AG04449 (cell line): ENCODE measurements around the gene HK1.
"Not testable (repeated sequence)": the region's sequence is repeated elsewhere in the genome, so short reads cannot be mapped to it uniquely, and the experiment has no call there.

ENCODE experiments used
- CTCF ChIA-PET: fragments of 350-600 bp; formaldehyde crosslinking; extraction: SDS; loops from one replicate; lab custom pipeline; 2021; ENCODE audit warnings: antibody characterized with exemption; lab: Yijun Ruan, JAX
- POLR2A ChIA-PET: fragments of 400-600, 350-600 bp; formaldehyde crosslinking; extraction: SDS; loops from one replicate; lab custom pipeline; 2020; ENCODE audit warnings: antibody characterized with exemption, inconsistent platforms; lab: Yijun Ruan, JAX
- DNase-seq: peaks from one replicate; pipeline ENCODE4 v3.0.0-alpha.2; 2010; ENCODE audit warnings: low read depth, low spot score
- H3K4me3 ChIP-seq: 2 replicates; pipeline ENCODE4 v1.5.1; 2011; ENCODE audit warnings: low read depth, mild to moderate bottlenecking, control low read depth, low read length
- CTCF ChIP-seq: IDR thresholded peaks from one replicate; pipeline ENCODE4 v1.5.1; 2011; ENCODE audit warnings: mild to moderate bottlenecking, moderate library complexity, low read length, control low read depth, inconsistent platforms; ENCODE audit not compliant: insufficient read depth; ENCODE audit errors: missing control alignments

The HK1 gene

GRCh38 chr10:69329721-69330178 is 51.5 kb downstream of the HK1 start:
- POLR2A ChIA-PET, result no interaction called here
- no peak overlapping the region for H3K4me3 ChIP-seq
- no peak for TF ChIP-seq CTCF
- CTCF ChIA-PET, result no interaction called here
- DNase-seq, result no peak

GRCh38 chr10:69331161-69331560 is 52.9 kb downstream of the HK1 start:
- no peak for DNase-seq
- no peak for TF ChIP-seq CTCF
- ChIA-PET POLR2A (no interaction called here), CTCF (interaction anchor here (1.4 kb wide), 1 partner anchor 60 kb away, joined by 4 read pairs; no protein-coding TSS in a partner anchor)
- no peak overlapping the region for H3K4me3 ChIP-seq

- TF ChIP-seq CTCF, result no peak
- DNase-seq, result no peak
- H3K4me3 ChIP-seq, result no peak overlapping the region
- ChIA-PET POLR2A (no interaction called here), CTCF (interaction anchor here (1.4 to 1.7 kb wide), 4 partner anchors 9 to 58 kb away, joined by 4 to 11 read pairs (median 4); no protein-coding TSS in a partner anchor)
These were observed 54.1 kb downstream of the HK1 start for GRCh38 chr10:69332278-69333010.

GRCh38 chr10:69333205-69333604 is 54.9 kb downstream of the HK1 start:
- peak; percentile 40 for TF ChIP-seq CTCF
- ChIA-PET CTCF (interaction anchor here (0.8 to 1.7 kb wide), 6 partner anchors 10 to 59 kb away, joined by 3 to 11 read pairs (median 4); no protein-coding TSS in a partner anchor), POLR2A (no interaction called here)
- DNase-seq, result no peak
- H3K4me3 ChIP-seq, result no peak overlapping the region

- H3K4me3 ChIP-seq, POLR2A ChIA-PET, DNase-seq: not testable (repeated sequence)
- CTCF ChIA-PET, result interaction anchor here (0.8 to 1.7 kb wide), 6 partner anchors 10 to 59 kb away, joined by 3 to 11 read pairs (median 4); no protein-coding TSS in a partner anchor
These were observed 55.6 kb downstream of the HK1 start for GRCh38 chr10:69333865-69334301.

GRCh38 chr10:69334302-69335062 is 56.2 kb downstream of the HK1 start:
- CTCF ChIA-PET, result interaction anchor here (1.3 to 1.4 kb wide), 2 partner anchors 15 kb away, joined by 4 to 5 read pairs; no protein-coding TSS in a partner anchor

More at GRCh38 chr10:69334302-69335062, 56.2 kb downstream of the HK1 start:
- H3K4me3 ChIP-seq, result no peak overlapping the region
- POLR2A ChIA-PET, result no interaction called here
- no peak for DNase-seq
- TF ChIP-seq CTCF, result no peak
